NCI-H2081 treated with DMSO at 0.1 percent for 48 hours (cell line): ENCODE measurements around the gene LYPD1.

ENCODE experiments used
- DNase-seq: peaks from one replicate; lab custom pipeline; 2025; lab: John Stamatoyannopoulos, UW

Gene LYPD1

DNA sequence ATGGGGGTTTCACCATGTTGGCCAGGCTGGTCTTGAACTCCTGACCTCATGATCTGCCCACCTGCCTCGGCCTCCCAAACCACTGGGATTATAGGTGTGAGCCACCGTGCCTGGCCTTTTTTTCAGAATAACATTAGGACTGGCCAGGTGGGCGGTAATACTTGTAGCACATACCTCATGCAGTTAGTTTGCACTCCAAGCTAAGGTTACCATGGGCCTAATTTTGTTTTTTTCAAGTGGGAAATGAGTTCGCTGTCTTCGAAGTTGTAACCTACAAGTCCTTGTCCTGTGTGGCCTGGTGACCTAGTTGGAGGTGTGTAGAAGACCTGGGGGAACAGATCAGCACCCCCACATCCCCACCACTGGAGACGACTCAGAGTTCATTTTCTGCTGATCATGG, 74.8 kb downstream of the LYPD1 start:
- DNase-seq, result no peak
